HepG2 (cell line): ENCODE results near the gene C14orf93.
A peak's percentile ranks its signal among the peaks of the same experiment; 100 is the strongest.

Experiments used
- CTCF ChIP-seq: sonication (generic); formaldehyde crosslinking; IDR thresholded peaks from 2 replicates; pipeline ENCODE4 v1.5.0; 2020; ENCODE audit warnings: mild to moderate bottlenecking, missing genetic modification reagents, moderate library complexity
- E2F5 ChIP-seq: sonication (generic); formaldehyde crosslinking; conservative IDR thresholded peaks from 2 replicates; pipeline ENCODE4 v1.4.0; 2020; ENCODE audit warnings: missing genetic modification reagents
- LBX2 ChIP-seq: sonication (generic); formaldehyde crosslinking; IDR thresholded peaks from 2 replicates; pipeline ENCODE4 v1.5.0; 2020; ENCODE audit warnings: missing genetic modification reagents, mild to moderate bottlenecking, borderline replicate concordance
- MED8 ChIP-seq: sonication (generic); formaldehyde crosslinking; IDR thresholded peaks from 2 replicates; pipeline ENCODE4 v1.8.1; 2023; ENCODE audit warnings: mild to moderate bottlenecking, missing genetic modification reagents; ENCODE audit not compliant: insufficient replicate concordance
- MYC ChIP-seq: sonication (generic); formaldehyde crosslinking; IDR thresholded peaks from 2 replicates; pipeline ENCODE4 v1.9.0; 2021; ENCODE audit warnings: missing genetic modification reagents, borderline replicate concordance
- POLR2A ChIP-seq, 2 experiments: IDR thresholded peaks; 2 replicates each; pipeline ENCODE4 v1.6.1; 2011; ENCODE audit warnings: low read depth in 2 of 2, low read length in 2 of 2, mild to moderate bottlenecking in 1 of 2, moderate library complexity in 1 of 2; ENCODE audit not compliant: insufficient read depth in 1 of 2
- ZNF143 ChIP-seq: sonication (generic); formaldehyde crosslinking; IDR thresholded peaks from 2 replicates; pipeline ENCODE4 v1.4.0; 2020; ENCODE audit warnings: missing genetic modification reagents
- ZNF225 ChIP-seq: sonication (generic); formaldehyde crosslinking; IDR thresholded peaks from 2 replicates; pipeline ENCODE4 v1.4.0; 2020; ENCODE audit warnings: mild to moderate bottlenecking, missing genetic modification reagents
- ZNF775 ChIP-seq: sonication (generic); formaldehyde crosslinking; IDR thresholded peaks from 2 replicates; pipeline ENCODE4 v1.4.0; 2020; ENCODE audit warnings: missing genetic modification reagents, mild to moderate bottlenecking, moderate library complexity, borderline replicate concordance

GRCh38 chr14:22981090-22981875 lies 28.7 kb downstream of the C14orf93 start:
- TF ChIP-seq ZNF775 (CRISPR knock-in tag) (no peak), CTCF (CRISPR knock-in tag) (no peak), MYC (CRISPR knock-in tag) (no peak), ZNF143 (CRISPR knock-in tag) (no peak), POLR2A (IDR thresholded peaks at IDR 0.05; ENCODE audit: insufficient read depth in 1 of 2, low read depth in 2 of 2, low read length in 2 of 2) (peak in 1 of 2 experiments; percentile 58; a peak in 2 of 4 replicates), E2F5 (CRISPR knock-in tag) (peak; percentile 55; the same call in 1 of the 2 replicates), MED8 (CRISPR knock-in tag) (no peak), LBX2 (CRISPR knock-in tag) (peak; percentile 82), ZNF225 (CRISPR knock-in tag) (peak; percentile 78)
